Activated CD8-positive, alpha-beta memory T cell treated with anti-CD3 and anti-CD28 coated beads, Interleukin-2, amount 50 U/mL, for 24 hours (primary cell): ENCODE data around the gene ZNF350.
"Not testable (repeated sequence)": the region's sequence is repeated elsewhere in the genome, so short reads cannot be mapped to it uniquely, and the experiment has no call there.

Source experiments
- DNase-seq: peaks from one replicate; pipeline ENCODE4 v3.0.0-alpha.2; 2020; ENCODE audit errors: extremely low read depth

The ZNF350 gene

DNA sequence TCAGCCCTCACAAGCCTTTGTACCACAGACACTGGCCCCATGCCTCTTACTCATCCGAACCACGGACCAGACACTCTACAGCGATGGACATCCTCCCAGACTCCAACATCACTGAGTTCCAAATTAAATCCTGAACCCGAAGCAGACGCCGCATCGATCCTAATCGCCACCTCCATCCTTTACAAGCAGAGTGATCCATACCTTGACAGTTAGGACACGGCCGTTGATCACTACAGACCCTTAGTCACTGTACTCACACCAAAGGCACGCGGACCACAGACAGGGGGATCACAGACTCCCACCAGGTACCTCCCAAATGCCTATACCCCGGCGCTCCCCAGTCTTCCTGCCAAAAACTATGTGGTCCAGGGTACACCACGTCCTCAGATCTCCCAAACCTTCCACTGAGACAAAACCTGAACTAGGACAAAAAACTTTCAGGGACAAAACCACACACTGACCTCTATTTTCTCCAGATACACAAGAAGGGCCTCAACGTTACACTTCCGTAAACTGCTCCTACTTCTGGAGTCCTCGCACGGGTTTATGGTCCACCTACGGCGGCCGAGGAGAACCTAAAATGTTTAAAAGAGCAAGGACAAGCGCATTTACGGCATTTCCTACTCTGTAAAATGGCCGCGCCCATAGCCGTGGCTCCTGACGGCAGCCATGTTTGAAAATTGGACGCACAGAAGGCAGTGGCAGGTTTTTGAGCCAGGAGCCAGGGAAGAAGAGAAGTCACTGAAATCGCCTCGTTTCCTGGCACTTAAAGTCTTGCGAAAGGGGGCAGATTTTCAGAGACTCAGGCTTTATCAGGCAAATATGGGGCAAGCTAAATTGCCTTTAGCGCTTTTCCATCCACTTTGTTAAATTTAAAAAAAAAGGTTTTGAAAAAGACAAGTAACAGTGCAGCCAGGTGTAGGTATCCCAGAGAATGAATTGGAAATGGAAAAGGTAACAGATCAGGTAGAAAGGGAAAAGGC, at the start of gene ZNF350:
ZNF350 (minus strand) TSS at position 532 of the 983 bp plus-strand sequence. CDS start 12,480 bp downstream, outside the sequence.
- peak; percentile 75 for DNase-seq

DNA sequence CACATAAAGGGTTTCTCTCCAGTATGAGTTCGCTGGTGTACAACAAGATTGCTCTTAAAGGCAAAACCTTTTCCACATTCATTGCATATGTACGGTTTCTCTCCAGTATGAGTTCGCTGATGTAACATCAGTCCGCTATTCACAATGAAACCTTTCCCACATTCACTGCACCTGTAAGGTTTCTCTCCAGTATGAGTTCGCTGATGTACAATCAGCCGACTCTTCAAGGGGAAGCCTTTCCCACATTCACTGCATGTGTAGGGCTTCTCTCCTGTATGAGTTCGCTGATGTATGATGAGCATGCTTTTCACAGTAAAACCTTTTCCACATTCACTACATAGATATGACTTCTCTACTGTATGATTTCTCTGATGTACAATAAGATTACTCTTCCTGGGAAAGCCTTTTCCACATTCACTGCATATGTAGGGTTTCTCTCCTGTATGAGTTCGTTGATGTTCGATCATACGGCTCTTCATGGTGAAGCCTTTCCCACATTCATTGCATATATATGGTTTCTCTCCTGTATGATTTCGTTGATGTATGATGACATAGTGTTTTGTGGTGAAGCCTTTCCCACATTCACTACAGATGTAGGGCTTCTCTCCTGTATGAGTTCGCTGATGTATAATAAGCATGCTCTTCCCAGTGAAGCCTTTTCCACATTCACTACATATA, 47.5 kb upstream of the ZNF350 start:
- DNase-seq = no peak

DNA sequence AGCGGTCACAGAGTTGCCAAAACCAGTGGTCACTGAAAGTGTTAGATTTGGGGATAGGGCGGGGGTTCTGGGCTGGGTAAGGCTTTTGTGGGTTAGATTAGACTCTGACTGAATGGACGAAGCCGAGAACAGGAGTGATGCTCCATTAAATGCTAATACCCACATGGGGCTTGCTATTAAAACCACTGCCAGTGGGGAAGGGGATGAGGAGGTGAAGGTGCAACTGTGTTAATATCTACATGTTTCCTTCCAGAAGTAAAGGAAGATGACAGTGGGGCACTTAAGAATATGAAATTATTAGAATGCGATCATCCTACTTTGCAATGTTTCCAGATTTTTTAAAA, 42.1 kb upstream of the ZNF350 start:
- no peak for DNase-seq

DNA sequence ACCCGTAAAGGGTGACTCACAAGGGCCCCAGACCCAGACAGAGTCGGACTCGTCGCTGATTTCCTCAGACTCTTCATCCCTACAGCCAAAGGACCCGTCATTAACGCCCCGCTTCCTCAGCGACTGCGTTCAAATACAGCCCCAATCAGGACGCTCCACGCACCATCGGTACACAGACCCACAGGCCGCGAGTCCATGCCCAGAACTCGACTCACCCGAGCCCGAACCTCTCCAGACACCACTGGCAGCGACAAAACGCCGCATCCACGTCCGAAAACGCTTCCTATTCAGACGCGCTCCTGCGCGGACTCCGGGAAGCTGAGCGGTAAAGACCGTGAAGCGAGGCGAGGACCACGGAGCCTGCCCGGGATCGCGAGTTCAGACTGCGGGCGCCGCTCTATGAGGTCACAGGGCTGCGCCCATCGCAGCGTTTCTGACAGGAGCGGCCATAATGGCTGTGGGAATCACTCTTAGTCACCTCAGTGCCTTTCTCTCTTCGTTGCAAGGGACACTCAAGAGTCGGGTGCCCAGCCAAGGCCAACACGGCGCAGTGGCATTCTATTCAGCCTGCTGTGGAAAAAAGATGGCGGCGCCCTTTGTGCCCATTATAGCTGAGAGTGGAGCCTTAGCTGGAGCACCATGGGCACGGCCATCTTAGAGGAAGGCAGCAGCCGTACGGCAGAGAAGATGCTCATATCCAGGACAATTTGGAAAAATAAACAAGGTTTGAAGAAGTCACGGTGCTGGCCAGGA, 41.6 kb upstream of the ZNF350 start, which contains the start of gene ZNF614:
ZNF614 (minus strand) TSS at position 353 of the 753 bp plus-strand sequence. CDS start 2,634 bp downstream, outside the sequence.
- peak; percentile 70 for DNase-seq

DNA sequence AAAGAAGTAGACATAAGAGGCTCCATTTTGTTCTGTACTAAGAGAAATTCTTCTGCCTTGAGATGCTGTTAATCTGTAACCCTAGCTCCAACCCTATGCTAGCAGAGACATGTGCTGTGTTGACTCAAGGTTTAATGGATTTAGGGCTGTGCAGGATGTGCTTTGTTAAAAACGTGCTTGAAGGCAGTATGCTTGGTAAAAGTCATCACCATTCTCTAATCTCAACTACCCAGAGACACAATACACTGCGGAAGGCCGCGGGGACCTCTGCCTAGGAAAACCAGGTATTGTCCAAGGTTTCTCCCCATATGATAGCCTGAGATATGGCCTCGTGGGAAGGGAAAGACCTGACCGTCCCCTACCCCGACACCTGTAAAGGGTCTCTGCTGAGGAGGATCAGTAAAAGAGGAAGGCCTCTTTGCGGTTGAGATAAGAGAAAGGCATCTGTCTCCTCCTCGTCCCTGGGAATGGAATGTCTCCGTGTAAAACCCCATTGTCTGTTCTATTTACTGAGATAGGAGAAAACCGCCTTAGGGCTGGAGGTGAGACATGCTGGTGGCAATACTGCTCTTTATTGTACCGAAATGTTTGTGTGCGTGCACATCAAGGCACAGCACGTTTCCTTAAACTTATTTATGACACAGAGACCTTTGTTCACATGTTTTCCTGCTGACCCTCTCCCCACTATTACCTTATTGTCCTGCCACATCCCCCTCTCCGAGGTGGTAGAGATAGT, 39.8 kb upstream of the ZNF350 start:
- not testable (repeated sequence) for DNase-seq

DNA sequence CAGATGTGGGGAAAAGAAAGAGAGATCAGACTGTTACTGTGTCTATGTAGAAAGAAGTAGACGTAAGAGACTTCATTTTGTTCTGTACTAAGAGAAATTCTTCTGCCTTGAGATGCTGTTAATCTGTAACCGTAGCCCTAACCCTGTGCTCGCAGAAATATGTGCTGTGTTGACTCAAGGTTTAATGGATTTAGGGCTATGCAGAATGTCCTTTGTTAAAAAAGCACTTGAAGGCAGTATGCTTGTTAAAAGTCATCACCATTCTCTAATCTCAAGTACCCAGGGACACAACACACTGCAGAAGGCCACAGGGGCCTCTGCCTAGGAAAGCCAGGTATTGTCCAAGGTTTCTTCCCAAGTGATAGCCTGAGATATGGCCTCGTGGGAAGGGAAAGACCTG, 37.8 kb upstream of the ZNF350 start:
- not testable (repeated sequence) for DNase-seq

DNA sequence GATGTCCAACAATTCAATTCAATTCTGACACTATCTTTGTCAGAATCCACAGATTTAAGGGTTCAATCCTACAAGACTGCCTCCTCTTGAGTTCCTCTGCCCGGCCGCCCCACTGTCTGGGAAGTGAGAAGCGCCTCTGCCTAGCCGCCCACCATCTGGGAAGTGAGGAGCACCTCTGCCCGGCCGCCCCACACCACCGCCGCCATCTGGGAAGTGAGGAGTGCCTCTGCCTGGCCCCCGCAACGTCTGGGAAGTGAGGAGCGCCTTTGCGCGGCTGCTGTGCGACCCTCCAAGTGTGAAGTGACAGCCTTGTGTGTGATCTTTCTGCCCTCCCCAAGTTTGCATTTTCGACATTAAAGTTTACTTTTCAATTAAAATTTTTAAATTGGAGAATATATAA, 35.6 kb upstream of the ZNF350 start:
- no peak for DNase-seq

DNA sequence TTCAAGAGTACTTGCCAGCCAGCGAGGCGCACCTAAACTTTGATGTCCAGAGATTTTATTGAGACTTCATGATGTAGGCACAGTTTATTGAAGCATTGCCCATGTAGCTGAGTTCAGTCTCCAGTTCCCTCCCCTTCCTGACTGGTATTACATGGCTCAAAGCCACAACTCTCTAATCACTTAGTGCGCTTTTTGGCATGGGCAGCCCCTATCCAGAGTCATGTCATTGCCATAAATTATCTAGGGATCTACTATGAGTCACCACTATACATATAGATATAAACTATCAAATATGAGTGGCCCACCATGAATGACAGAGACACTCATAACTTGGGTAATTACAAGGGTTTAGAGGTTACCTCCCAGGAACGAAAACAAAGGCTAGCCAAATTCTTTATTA, 33.9 kb upstream of the ZNF350 start:
- DNase-seq = no peak

DNA sequence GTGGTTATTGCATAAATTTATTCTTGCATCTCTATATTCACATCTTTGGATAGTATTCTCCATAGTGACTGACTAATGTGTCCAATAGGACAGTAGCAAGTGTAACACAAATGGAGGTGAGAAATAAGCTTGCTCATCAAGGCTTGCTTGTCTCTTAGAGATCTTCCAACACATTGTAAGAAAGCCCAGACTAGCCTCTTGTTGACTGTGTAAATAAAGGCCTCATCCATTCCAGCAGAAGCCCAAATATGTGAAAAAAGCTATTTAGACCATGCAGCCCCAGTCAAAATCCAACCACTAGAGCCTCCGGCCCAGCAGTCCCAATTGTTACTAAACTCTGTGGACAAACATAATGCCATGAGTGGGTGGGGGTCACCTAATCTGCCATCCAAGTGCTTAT, 24.0 kb upstream of the ZNF350 start:
- no peak for DNase-seq

DNA sequence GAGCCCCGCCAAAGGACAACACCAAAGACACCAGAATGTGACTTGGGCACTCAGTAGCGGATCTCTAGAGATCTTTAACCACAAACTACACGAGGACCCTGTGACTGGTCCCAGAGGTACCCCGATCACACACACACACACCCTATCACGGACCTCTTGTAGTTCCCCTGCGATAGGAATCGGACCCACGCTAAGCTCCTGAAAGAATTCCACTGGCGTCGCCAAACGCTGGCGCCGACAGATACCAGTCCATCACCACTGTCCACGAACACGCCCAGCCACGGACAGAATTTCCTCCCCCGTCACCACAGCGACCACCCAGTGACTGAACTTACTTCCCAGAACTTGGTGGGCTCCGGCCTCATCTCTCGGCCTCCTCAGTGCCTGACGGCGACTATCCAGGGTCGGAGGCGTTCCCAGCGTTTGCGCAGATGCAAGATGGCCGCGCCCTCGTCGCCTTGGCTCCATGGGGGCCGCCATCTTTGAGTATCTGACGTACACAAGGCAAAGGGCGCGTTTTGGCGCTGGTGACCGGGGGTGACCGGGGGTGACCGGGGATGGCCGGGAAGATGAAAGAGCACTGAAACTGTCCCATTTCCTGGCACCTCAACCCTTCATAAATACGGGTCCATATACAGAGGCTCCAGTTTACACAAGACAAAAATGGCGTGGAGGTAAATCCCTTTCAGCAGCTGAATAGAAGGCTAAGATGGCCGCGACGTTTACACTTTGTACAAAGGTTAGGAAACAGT, 21.3 kb upstream of the ZNF350 start, which contains the start of gene ZNF615:
ZNF615 (minus strand) TSS at position 406 of the 752 bp plus-strand sequence. CDS start 4,500 bp downstream, outside the sequence.
- peak; percentile 62 for DNase-seq

DNA sequence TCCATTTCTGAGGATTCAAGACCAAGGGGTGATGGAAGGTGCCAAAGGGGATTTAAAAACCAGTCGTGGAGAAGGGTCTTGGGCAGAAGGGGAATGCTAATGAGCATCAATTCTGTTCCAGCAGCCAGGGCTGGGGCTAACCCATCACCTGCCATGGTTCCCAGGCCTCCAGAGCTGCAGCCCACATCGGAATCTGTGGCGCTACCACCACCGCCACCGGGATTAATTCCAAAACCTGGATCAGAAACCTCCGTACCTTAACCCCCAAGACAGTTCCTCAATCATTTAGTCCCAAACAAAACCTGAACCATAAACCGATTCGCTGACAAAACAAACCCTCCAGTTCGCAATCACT, 20.8 kb upstream of the ZNF350 start:
- no peak for DNase-seq

DNA sequence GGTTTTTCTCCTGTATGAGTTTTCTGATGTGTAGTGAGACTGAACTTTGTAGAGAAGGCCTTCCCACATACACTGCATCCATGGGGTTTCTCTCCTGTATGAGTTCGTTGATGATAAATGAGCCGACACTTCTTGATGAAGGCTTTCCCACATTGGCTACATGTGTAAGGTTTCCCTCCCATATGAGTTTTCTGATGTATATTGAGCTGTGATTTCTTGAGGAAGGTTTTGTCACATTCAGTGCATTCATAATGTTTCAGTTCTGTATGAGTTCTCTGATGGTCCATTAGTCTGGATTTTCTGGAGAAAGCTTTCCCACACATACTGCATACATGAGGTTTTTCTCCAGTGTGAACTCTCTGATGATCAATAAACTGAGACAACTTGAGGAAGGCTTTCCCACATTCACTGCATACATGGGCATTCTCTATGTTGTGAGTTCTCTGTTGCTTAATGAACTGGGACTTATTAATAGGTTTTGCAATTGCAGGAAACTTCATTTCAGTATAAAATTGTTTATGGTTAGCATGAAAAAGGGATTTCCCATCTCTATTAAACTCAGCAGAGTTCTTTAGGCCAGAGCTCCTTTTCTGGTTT, 7.5 kb upstream of the ZNF350 start:
- no peak for DNase-seq

DNA sequence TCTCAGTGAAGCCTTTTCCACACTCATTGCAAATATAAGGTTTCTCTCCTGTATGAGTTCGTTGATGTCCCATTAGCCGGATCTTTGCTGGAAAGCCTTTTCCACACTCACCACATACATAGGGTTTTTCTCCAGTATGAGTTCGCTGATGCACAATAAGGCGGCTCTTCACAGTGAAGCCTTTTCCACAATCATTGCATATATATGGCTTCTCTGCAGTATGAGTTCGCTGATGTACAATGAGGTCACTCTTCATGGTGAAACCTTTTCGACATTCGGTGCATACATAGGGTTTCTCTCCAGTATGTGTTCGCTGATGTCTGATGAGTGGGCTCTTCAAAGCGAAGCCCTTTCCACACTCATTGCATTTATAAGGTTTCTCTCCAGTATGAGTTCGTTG, 6.8 kb upstream of the ZNF350 start:
- DNase-seq = no peak

DNA sequence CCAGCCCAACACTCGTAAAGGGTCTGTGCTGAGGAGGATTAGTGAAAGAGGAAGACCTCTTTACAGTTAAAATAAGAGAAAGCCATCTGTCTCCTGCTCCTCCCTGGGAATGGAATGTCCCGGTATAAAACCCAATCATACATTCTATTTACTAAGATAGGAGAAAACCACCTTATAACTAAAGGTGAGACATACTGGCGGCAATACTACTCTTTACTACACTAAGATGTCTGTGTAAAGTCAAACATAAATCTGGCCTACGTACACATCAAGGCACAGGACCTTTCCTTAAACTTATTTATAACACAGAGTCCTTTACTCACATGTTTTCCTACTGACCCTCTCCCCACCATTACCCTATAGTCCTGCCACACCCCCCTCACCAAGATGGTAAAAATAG, 3.3 kb downstream of the ZNF350 start:
- no peak for DNase-seq

DNA sequence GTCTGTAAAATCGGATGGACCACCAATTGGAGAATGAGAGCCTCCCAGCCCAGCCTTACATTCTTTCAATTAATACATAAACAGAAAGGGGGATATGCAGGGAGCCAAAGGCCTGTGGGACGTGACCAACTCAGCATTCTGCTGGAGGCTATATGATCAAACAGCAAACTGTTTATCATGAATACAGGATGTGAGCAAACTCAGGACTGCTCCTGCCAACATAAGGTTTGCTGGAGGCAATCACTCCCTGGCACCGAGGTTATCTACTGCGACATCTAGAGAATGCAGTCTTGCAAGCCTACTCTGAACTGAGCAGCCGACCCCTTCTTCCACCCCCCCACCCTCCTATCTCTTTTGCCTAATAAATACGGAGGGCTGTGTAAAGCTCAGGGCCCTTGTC, 5.7 kb downstream of the ZNF350 start:
- not testable (repeated sequence) for DNase-seq

DNA sequence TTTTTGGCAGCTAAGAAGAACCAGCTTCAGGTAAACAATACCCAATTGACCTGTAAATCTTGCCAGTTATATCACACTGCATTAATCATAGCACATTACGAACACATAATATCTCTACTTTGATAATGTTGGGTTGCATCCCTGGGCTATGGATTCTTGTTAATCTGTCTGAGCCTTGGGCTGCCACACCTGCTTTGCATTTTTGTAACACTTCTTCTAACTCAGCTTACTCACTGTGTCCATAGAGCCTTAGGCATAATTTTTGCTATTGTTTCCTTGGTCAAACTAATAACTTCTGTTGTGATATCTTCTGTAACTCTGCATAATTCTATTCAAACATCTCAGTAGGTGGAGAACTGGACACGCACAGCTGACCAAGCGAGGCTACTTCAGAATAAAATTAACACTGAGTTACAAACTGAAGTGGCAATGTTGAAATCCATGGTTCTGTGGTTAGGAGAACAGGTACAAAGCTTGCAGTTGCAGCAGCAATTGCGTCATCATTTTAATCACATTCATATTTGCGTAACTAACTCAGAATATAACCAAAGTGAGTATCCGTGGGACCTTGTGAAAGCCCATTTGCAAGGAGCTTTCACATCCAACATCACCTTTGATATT, 6.4 kb downstream of the ZNF350 start:
- no peak for DNase-seq

DNA sequence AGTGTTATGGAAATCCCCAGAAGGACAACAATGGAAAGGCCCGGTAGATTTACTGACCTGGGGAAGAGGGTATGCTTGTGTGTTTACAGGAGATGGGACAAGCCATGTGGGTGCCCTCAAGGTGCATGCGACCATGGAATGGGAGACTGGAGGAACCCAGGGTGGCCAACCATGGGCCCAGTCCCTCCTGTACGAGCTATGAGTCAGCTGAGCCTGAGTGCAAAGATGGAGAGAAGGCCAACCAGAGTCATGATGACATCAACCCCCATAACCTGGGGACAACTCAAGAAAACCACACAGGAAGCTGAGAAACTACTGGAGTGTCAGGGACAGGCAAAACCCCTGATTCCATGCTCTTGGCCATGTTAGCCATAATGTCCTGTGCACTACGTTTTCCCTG, 7.8 kb downstream of the ZNF350 start:
- DNase-seq = no peak

DNA sequence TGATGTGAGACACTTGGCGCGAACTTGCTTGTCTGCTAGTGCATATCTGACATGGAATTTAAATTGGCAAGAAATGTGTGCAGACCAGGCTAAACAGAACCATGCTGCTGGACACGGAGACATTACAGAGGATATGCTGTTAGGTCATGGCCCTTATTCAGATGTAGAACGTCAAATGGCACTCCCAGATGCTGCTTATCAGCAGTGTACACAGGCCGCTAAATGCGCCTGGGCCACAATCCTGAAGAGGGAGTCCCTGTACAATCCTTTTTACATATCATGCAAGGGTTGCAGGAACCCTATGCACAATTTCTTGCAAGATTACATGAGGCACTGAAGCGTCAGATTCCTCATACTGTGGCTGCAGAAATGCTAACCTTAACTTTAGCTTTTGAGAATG, 9.3 kb downstream of the ZNF350 start:
- no peak for DNase-seq

DNA sequence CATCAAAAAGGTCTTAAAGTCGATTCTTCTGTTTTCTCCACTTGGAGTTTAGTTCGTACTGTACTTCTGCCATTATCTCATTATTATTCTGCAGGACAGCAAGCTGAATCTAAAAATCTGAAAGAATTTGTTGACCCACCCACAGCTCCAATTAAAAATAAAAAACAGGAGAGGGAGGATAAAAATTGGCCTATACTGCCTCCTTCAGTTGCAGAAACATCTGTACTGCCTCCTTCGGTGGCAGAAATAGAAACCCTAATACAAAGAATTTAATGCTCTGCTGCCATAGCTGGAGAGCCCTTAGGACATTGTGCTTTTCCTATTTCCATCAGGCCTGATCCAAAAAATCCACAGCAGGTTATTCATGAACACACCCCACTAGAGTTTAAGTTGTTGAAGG, 9.8 kb downstream of the ZNF350 start:
- DNase-seq = no peak

DNA sequence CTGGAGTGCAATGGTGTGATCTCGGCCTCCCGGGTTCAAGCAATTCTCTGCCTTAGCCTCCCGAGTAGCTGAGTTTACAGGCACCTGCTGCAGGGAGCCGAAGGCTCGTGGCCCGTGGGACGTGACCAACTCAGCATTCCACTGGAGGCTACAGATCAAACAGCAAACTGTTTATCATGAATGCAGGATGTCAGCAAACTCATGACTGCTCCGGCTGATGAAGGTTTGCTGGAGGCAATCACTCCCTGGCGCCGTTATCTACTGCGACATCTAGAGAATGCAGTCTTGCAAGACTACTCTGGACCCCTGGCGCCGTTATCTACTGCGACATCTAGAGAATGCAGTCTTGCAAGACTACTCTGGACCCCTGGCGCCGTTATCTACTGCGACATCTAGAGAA, 10.9 kb downstream of the ZNF350 start:
- not testable (repeated sequence) for DNase-seq
